GM12892 (cell line): ENCODE results near the gene TSPAN5.

Source experiments
- POLR2A ChIP-seq: IDR thresholded peaks from 2 replicates; pipeline ENCODE4 v1.6.1; 2011; ENCODE audit warnings: low read depth, low read length, control low read depth
- TAF1 ChIP-seq: IDR thresholded peaks from 2 replicates; pipeline ENCODE4 v1.6.1; 2011; ENCODE audit warnings: low read depth, mild to moderate bottlenecking, control low read depth, low read length, borderline replicate concordance

GRCh38 chr4:98605216-98605615 is 53.2 kb downstream of the TSPAN5 start:
- TF ChIP-seq POLR2A (no peak), TAF1 (no peak)
